T-cell (primary cell): ENCODE results near the gene PLSCR4. TPM values are rescaled to one million over a fixed set of nuclear protein-coding genes. Genes with fewer than 3 reads are reported as not detected.

Experiments used
- ATAC-seq, 4 experiments: fragments of 200-7000 bp in 3 of 4; fragments of 150-1000 bp in 1 of 4; cut with Tn5 transposase; replicated peaks in 1 of 4; 1 replicate in 3 of 4; 2 replicates in 1 of 4; pipeline ENCODE4 v1.10.0; 2021; ENCODE audit warnings: moderate library complexity in 3 of 4, mild to moderate bottlenecking in 2 of 4, moderate number of reproducible peaks in 1 of 4
- CTCF ChIA-PET, 2 donors: fragments of 300-600 bp; sonication (Branson Sonifier 250); formaldehyde crosslinking; loops; one replicate each; lab custom pipeline; 2022; ENCODE audit warnings: antibody characterized with exemption in 2 of 2; lab: Charles Lee
- POLR2A ChIA-PET, 2 donors: fragments of 300-600 bp; sonication (Branson Sonifier 250); formaldehyde crosslinking; loops; one replicate each; lab custom pipeline; 2022; ENCODE audit warnings: antibody characterized with exemption in 2 of 2; lab: Charles Lee
- DNase-seq, 35 experiments: peaks; one replicate each; pipeline versions ENCODE4 v3.0.0 to v3.0.0-alpha.2; 2013 to 2023
- H3K27ac ChIP-seq: one replicate; pipeline ENCODE4 v1.5.1; 2013; ENCODE audit warnings: low read length
- H3K27me3 ChIP-seq, 2 experiments: replicated peaks in 1 of 2; 1 replicate in 1 of 2; 2 replicates in 1 of 2; pipeline versions ENCODE4 v1.6.1 to v1.7.0; 2013; ENCODE audit warnings: low read length in 1 of 2, mixed read lengths in 1 of 2; ENCODE audit not compliant: control insufficient read depth in 2 of 2, insufficient read depth in 2 of 2; ENCODE audit errors: extremely low read depth in 1 of 2
- H3K36me3 ChIP-seq, 2 donors: 1 replicate in 1 of 2; 2 replicates in 1 of 2; pipeline versions ENCODE4 v1.6.1 to v1.7.0; 2013; ENCODE audit warnings: low read length in 1 of 2; ENCODE audit not compliant: control insufficient read depth in 2 of 2, insufficient read depth in 1 of 2; ENCODE audit errors: extremely low read depth in 1 of 2
- H3K4me1 ChIP-seq, 2 experiments: 1 replicate in 1 of 2; 2 replicates in 1 of 2; pipeline versions ENCODE4 v1.6.1 to v1.7.0; 2013; ENCODE audit warnings: low read length in 2 of 2, mixed read lengths in 1 of 2; ENCODE audit not compliant: insufficient read depth in 2 of 2, control insufficient read depth in 1 of 2; ENCODE audit errors: extremely low read depth in 1 of 2
- H3K4me3 ChIP-seq, 2 donors: 1 replicate in 1 of 2; 2 replicates in 1 of 2; pipeline versions ENCODE4 v1.5.1 to v1.7.0; 2013; ENCODE audit warnings: mild to moderate bottlenecking in 2 of 2, low read length in 1 of 2, moderate library complexity in 1 of 2; ENCODE audit not compliant: control insufficient read depth in 1 of 2; ENCODE audit errors: extremely low read depth in 1 of 2
- H3K9me3 ChIP-seq: 2 replicates; pipeline ENCODE4 v1.7.0; 2013
- H3K27ac Mint-ChIP-seq, 2 donors: one replicate each; pipeline ENCODE4 v1.8.0; 2020 to 2021; ENCODE audit warnings: mild to moderate bottlenecking in 2 of 2, mixed read lengths in 2 of 2
- H3K27me3 Mint-ChIP-seq, 2 donors: one replicate each; pipeline ENCODE4 v1.8.0; 2021 to 2022; ENCODE audit warnings: mixed read lengths in 2 of 2
- H3K36me3 Mint-ChIP-seq: one replicate; pipeline ENCODE4 v1.8.0; 2021; ENCODE audit warnings: mixed read lengths
- H3K4me1 Mint-ChIP-seq, 3 donors: one replicate each; pipeline ENCODE4 v1.8.0; 2020 to 2022; ENCODE audit warnings: mixed read lengths in 3 of 3, mild to moderate bottlenecking in 1 of 3
- H3K4me3 Mint-ChIP-seq, 3 donors: one replicate each; pipeline ENCODE4 v1.8.0; 2020 to 2022; ENCODE audit warnings: mild to moderate bottlenecking in 3 of 3, mixed read lengths in 3 of 3, moderate library complexity in 3 of 3
- H3K9me3 Mint-ChIP-seq, 3 donors: one replicate each; pipeline ENCODE4 v1.8.0; 2020 to 2022; ENCODE audit warnings: mixed read lengths in 3 of 3
- WGBS: methylation state at CpG from one replicate; pipeline ENCODE4 v1.1.5; 2013; ENCODE audit warnings: missing lambda C conversion rate; ENCODE audit not compliant: insufficient coverage; 5-methylcytosine and 5-hydroxymethylcytosine counted together
- total RNA-seq, 35 experiments: library from RNA in 6 of 35; stranded (reverse) in 6 of 35; fragments of 120-200 nt in 1 of 35; gene quantifications; one replicate each; pipeline versions ENCODE4 v1.2.1 to v1.2.4 and lab custom pipeline; 2013 to 2026

Gene PLSCR4
- total RNA-seq, 5 donors from 2014 or later (not counting 1 experiment from before 2014, with no cell fraction given), result 0.12 to 0.26 (median 0.16) TPM; not detected in 2

GRCh38 chr3:146177072-146177471, 73.8 kb downstream of the PLSCR4 start:
- no peak overlapping the region for H3K4me3 Mint-ChIP-seq
- ATAC-seq, result no peak
- DNase-seq, result no peak
- WGBS, result 49% methylated on average over 2 of the region's 3 CpGs
- H3K27ac Mint-ChIP-seq, result no peak overlapping the region
- H3K36me3 Mint-ChIP-seq, result no peaks in the 10 kb centered on the region
- Histone ChIP-seq H3K27ac (no peak overlapping the region), H3K36me3 (no peaks in the 10 kb centered on the region), H3K27me3 (no peaks in the 10 kb centered on the region), H3K4me3 (no peak overlapping the region), H3K4me1 (no peaks in the 10 kb centered on the region), H3K9me3 (no peaks in the 10 kb centered on the region)
- ChIA-PET POLR2A (no interaction called here), CTCF (no interaction called here)
- H3K4me1 Mint-ChIP-seq, result no peaks in the 10 kb centered on the region
- H3K9me3 Mint-ChIP-seq, result no peaks in the 10 kb centered on the region
- peaks cover 4 to 16% of the 10 kb centered on the region in 2 donors for H3K27me3 Mint-ChIP-seq

GRCh38 chr3:146172586-146172985, 78.3 kb downstream of the PLSCR4 start:
- Histone ChIP-seq H3K9me3 (no peaks in the 10 kb centered on the region), H3K27ac (no peak overlapping the region), H3K4me3 (no peak overlapping the region), H3K36me3 (no peaks in the 10 kb centered on the region), H3K27me3 (no peaks in the 10 kb centered on the region), H3K4me1 (no peaks in the 10 kb centered on the region)
- no peaks in the 10 kb centered on the region for H3K4me1 Mint-ChIP-seq
- H3K4me3 Mint-ChIP-seq, result no peak overlapping the region
- no peaks in the 10 kb centered on the region for H3K9me3 Mint-ChIP-seq
- WGBS, result 59% methylated on average over 1 of the region's 1 CpG
- H3K36me3 Mint-ChIP-seq, result no peaks in the 10 kb centered on the region
- CTCF ChIA-PET, result no interaction called here
- peaks cover 4 to 23% of the 10 kb centered on the region in 2 donors for H3K27me3 Mint-ChIP-seq
- ATAC-seq (no peak), DNase-seq (no peak)
- no peak overlapping the region for H3K27ac Mint-ChIP-seq
- POLR2A ChIA-PET, result no interaction called here

GRCh38 chr3:146170591-146170990, 80.3 kb downstream of the PLSCR4 start:
- H3K4me1 ChIP-seq, result no peaks in the 10 kb centered on the region
- ATAC-seq (no peak), DNase-seq (no peak)
- H3K27ac ChIP-seq, result no peak overlapping the region
- WGBS, result no CpG with 5 or more reads among the region's 1 CpG
- H3K27ac Mint-ChIP-seq, result no peak overlapping the region
- peaks cover 4 to 18% of the 10 kb centered on the region in 2 donors for H3K27me3 Mint-ChIP-seq
- H3K4me3 Mint-ChIP-seq, result no peak overlapping the region
- no peaks in the 10 kb centered on the region for H3K4me1 Mint-ChIP-seq
- H3K9me3 ChIP-seq, result no peaks in the 10 kb centered on the region
- H3K4me3 ChIP-seq, result no peak overlapping the region
- no peaks in the 10 kb centered on the region for H3K36me3 Mint-ChIP-seq
- H3K27me3 ChIP-seq, result no peaks in the 10 kb centered on the region
- H3K9me3 Mint-ChIP-seq, result no peaks in the 10 kb centered on the region
- CTCF ChIA-PET, result no interaction called here
- POLR2A ChIA-PET, result no interaction called here
- no peaks in the 10 kb centered on the region for H3K36me3 ChIP-seq

- Histone ChIP-seq H3K27ac (no peak overlapping the region), H3K4me3 (no peak overlapping the region), H3K4me1 (no peaks in the 10 kb centered on the region), H3K9me3 (no peaks in the 10 kb centered on the region), H3K36me3 (no peaks in the 10 kb centered on the region), H3K27me3 (no peaks in the 10 kb centered on the region)
- H3K27ac Mint-ChIP-seq, result no peak overlapping the region
- no peaks in the 10 kb centered on the region for H3K9me3 Mint-ChIP-seq
- H3K4me3 Mint-ChIP-seq, result no peak overlapping the region
- no peaks in the 10 kb centered on the region for H3K4me1 Mint-ChIP-seq
- no peaks in the 10 kb centered on the region for H3K36me3 Mint-ChIP-seq
- H3K27me3 Mint-ChIP-seq, result peaks cover 5 to 24% of the 10 kb centered on the region in 2 donors
- ATAC-seq (no peak), DNase-seq (no peak)
- WGBS, result no CpG with 5 or more reads among the region's 1 CpG
- CTCF ChIA-PET, result no interaction called here
- POLR2A ChIA-PET, result no interaction called here
Measured at GRCh38 chr3:146169891-146170290, 81.0 kb downstream of the PLSCR4 start.

GRCh38 chr3:146166826-146167225, 84.1 kb downstream of the PLSCR4 start:
- no peak for ATAC-seq
- no peak overlapping the region for H3K4me3 ChIP-seq
- no peak for DNase-seq
- H3K36me3 Mint-ChIP-seq, result no peaks in the 10 kb centered on the region
- WGBS, result no CpG with 5 or more reads among the region's 3 CpGs
- H3K9me3 Mint-ChIP-seq, result no peaks in the 10 kb centered on the region
- peaks cover 0 to 9% of the 10 kb centered on the region in 2 experiments for H3K27me3 ChIP-seq
- H3K27me3 Mint-ChIP-seq, result peaks cover 27 to 32% of the 10 kb centered on the region in 2 donors
- H3K4me3 Mint-ChIP-seq, result no peak overlapping the region
- no peak overlapping the region for H3K27ac Mint-ChIP-seq
- ChIA-PET CTCF (no interaction called here), POLR2A (no interaction called here)
- H3K4me1 Mint-ChIP-seq, result peaks cover 0 to 6% (median 3%) of the 10 kb centered on the region in 3 donors
- no peaks in the 10 kb centered on the region for H3K36me3 ChIP-seq
- H3K9me3 ChIP-seq, result no peaks in the 10 kb centered on the region
- H3K4me1 ChIP-seq, result no peaks in the 10 kb centered on the region
- no peak overlapping the region for H3K27ac ChIP-seq

- no peaks in the 10 kb centered on the region for H3K9me3 Mint-ChIP-seq
- peaks cover 0 to 13% of the 10 kb centered on the region in 2 experiments for H3K27me3 ChIP-seq
- ChIA-PET CTCF (no interaction called here), POLR2A (interaction anchor here in 1 of 2 donors (0.6 kb wide), 1 partner anchor 24 kb away, joined by 3 read pairs; no protein-coding TSS in a partner anchor)
- peaks cover 31 to 32% of the 10 kb centered on the region in 2 donors for H3K27me3 Mint-ChIP-seq
- H3K36me3 ChIP-seq, result no peaks in the 10 kb centered on the region
- no peak overlapping the region for H3K27ac ChIP-seq
- no peak overlapping the region for H3K4me3 ChIP-seq
- H3K4me1 Mint-ChIP-seq, result peaks cover 0 to 9% (median 6%) of the 10 kb centered on the region in 3 donors
- H3K4me1 ChIP-seq, result peaks cover 0 to under 1% of the 10 kb centered on the region in 2 experiments
- H3K36me3 Mint-ChIP-seq, result no peaks in the 10 kb centered on the region
- ATAC-seq (no peak), DNase-seq (no peak)
- H3K9me3 ChIP-seq, result no peaks in the 10 kb centered on the region
- H3K27ac Mint-ChIP-seq, result no peak overlapping the region
- H3K4me3 Mint-ChIP-seq, result no peak overlapping the region
- 73% methylated on average over 2 of the region's 4 CpGs for WGBS
Measured at GRCh38 chr3:146166415-146166821, 84.5 kb downstream of the PLSCR4 start.

GRCh38 chr3:146165877-146166276, 85.0 kb downstream of the PLSCR4 start:
- no peaks in the 10 kb centered on the region for H3K36me3 ChIP-seq
- Mint-ChIP-seq H3K27ac (no peak overlapping the region), H3K9me3 (no peaks in the 10 kb centered on the region), H3K4me3 (no peak overlapping the region), H3K27me3 (peaks cover 29 to 33% of the 10 kb centered on the region in 2 donors), H3K36me3 (no peaks in the 10 kb centered on the region), H3K4me1 (peaks cover 0 to 11% (median 7%) of the 10 kb centered on the region in 3 donors)
- H3K27ac ChIP-seq, result no peak overlapping the region
- no peak overlapping the region for H3K4me3 ChIP-seq
- no CpG with 5 or more reads among the region's 2 CpGs for WGBS
- H3K4me1 ChIP-seq, result peaks cover 0 to 3% of the 10 kb centered on the region in 2 experiments
- ATAC-seq (no peak), DNase-seq (no peak)
- no peaks in the 10 kb centered on the region for H3K9me3 ChIP-seq
- ChIA-PET POLR2A (interaction anchor here in 1 of 2 donors (0.6 kb wide), 1 partner anchor 24 kb away, joined by 3 read pairs; no protein-coding TSS in a partner anchor), CTCF (no interaction called here)
- peaks cover 0 to 17% of the 10 kb centered on the region in 2 experiments for H3K27me3 ChIP-seq
